Measurements from ENCODE around the gene USF3.

USF3 gene

GRCh38 chr3:113685956-113686721, 10.3 kb downstream of the USF3 start:
- peak; percentile 87 for TF ChIP-seq CEBPB (IDR thresholded peaks at IDR 0.05)
- TF ChIP-seq TEAD4 (IDR thresholded peaks at IDR 0.05): no peak
- TF ChIP-seq USF1 (IDR thresholded peaks at IDR 0.05): no peak
- no peak for TF ChIP-seq NFIC (IDR thresholded peaks at IDR 0.05)
- TF ChIP-seq FOXM1 (IDR thresholded peaks at IDR 0.05; ENCODE audit: borderline replicate concordance, low read depth): no peak
- no peak for TF ChIP-seq REST (IDR thresholded peaks at IDR 0.05; ENCODE audit: low read depth)
- TF ChIP-seq RAD21 (IDR thresholded peaks at IDR 0.05; ENCODE audit: low read depth): no peak

DNA sequence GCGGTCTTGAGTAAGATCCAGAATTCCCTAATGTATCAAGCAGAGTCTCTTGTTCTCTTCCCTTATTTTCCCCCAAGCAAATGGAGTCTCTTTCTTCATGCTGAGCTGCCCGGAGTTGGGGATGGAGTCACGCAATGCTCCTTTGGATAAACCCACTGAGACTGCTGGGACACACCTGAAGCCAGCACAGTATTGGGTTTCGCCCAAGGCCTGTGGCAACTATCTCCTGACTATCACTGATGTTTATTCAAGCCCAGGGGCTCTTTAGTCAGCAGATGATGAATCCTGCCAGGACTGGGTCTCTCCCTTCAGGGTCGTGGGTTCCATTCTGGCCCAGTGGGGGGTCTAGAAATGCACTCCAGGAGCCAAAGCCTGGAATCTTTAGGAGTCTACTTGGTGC, 11.3 kb downstream of the USF3 start:
- no peak for TF ChIP-seq TEAD4 (IDR thresholded peaks at IDR 0.05)
- no peak for TF ChIP-seq CREB1 (IDR thresholded peaks at IDR 0.05; ENCODE audit: low read depth)
- no peak for TF ChIP-seq REST (IDR thresholded peaks at IDR 0.05; ENCODE audit: low read depth)
- no peak for TF ChIP-seq CEBPB (IDR thresholded peaks at IDR 0.05)
- no peak for TF ChIP-seq ZBTB7A (IDR thresholded peaks at IDR 0.05; ENCODE audit: low read depth)
- TF ChIP-seq YY1 (IDR thresholded peaks at IDR 0.05; ENCODE audit: low read depth): no peak
- TF ChIP-seq USF1 (IDR thresholded peaks at IDR 0.05): no peak
- TF ChIP-seq NFIC (IDR thresholded peaks at IDR 0.05): no peak
- no peak for TF ChIP-seq TAF1 (IDR thresholded peaks at IDR 0.05; ENCODE audit: low read depth)
- TF ChIP-seq FOXM1 (IDR thresholded peaks at IDR 0.05; ENCODE audit: borderline replicate concordance, low read depth): no peak
- TF ChIP-seq, protein P1, sequence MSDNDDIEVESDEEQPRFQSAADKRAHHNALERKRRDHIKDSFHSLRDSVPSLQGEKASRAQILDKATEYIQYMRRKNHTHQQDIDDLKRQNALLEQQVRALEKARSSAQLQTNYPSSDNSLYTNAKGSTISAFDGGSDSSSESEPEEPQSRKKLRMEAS (IDR thresholded peaks at IDR 0.05): no peak

- TF ChIP-seq EP300 (IDR thresholded peaks at IDR 0.05; ENCODE audit: borderline replicate concordance) (no peak), EGR1 (IDR thresholded peaks at IDR 0.05) (no peak), USF1 (IDR thresholded peaks at IDR 0.05) (no peak), ZBTB7A (IDR thresholded peaks at IDR 0.05; ENCODE audit: low read depth) (no peak)
These were observed 12.1 kb downstream of the USF3 start for GRCh38 chr3:113684271-113684819.

GRCh38 chr3:113678773-113679172, 17.7 kb downstream of the USF3 start:
- TF ChIP-seq RAD21 (IDR thresholded peaks at IDR 0.05; ENCODE audit: low read depth) (no peak), EP300 (IDR thresholded peaks at IDR 0.05; ENCODE audit: borderline replicate concordance) (no peak), REST (IDR thresholded peaks at IDR 0.05; ENCODE audit: low read depth) (no peak), USF1 (IDR thresholded peaks at IDR 0.05) (no peak), TCF12 (IDR thresholded peaks at IDR 0.05; ENCODE audit: low read depth) (no peak), NFIC (IDR thresholded peaks at IDR 0.05) (no peak), ZBTB7A (IDR thresholded peaks at IDR 0.05; ENCODE audit: low read depth) (no peak), CEBPB (IDR thresholded peaks at IDR 0.05) (no peak), TAF1 (IDR thresholded peaks at IDR 0.05; ENCODE audit: low read depth) (no peak), FOXM1 (IDR thresholded peaks at IDR 0.05; ENCODE audit: borderline replicate concordance, low read depth) (no peak), EGR1 (IDR thresholded peaks at IDR 0.05) (no peak), YY1 (IDR thresholded peaks at IDR 0.05; ENCODE audit: low read depth) (no peak), CREB1 (IDR thresholded peaks at IDR 0.05; ENCODE audit: low read depth) (no peak)
- TF ChIP-seq, protein P1 (IDR thresholded peaks at IDR 0.05): no peak

Measured in Ishikawa (cell line).